GM13976 (cell line): ENCODE results near the gene CLEC4C.
"Not testable (repeated sequence)": the region's sequence is repeated elsewhere in the genome, so short reads cannot be mapped to it uniquely, and the experiment has no call there.

Experiments
- DNase-seq: peaks from one replicate; pipeline ENCODE4 v3.0.0; 2012; ENCODE audit warnings: low spot score
- in situ Hi-C: fragments of 300-500 bp; cut with MboI; formaldehyde crosslinking; loops from one replicate; pipeline ENCODE4 v1.12.0; 2022; ENCODE audit warnings: low sequenced_read_pairs, mixed read lengths, inconsistent platforms; ENCODE audit not compliant: unreplicated experiment
- TF ChIP-seq, protein P1 (sequence below): IDR thresholded peaks from 2 replicates; pipeline ENCODE4 v1.5.1; 2012; ENCODE audit warnings: borderline replicate concordance, mild to moderate bottlenecking; ENCODE audit not compliant: insufficient read depth; ENCODE audit errors: extremely low read depth, missing control alignments, control extremely low read depth

The CLEC4C gene

GRCh38 chr12:7751394-7751793, 4.2 kb upstream of the CLEC4C start:
- DNase-seq: no peak
- TF ChIP-seq, protein P1, sequence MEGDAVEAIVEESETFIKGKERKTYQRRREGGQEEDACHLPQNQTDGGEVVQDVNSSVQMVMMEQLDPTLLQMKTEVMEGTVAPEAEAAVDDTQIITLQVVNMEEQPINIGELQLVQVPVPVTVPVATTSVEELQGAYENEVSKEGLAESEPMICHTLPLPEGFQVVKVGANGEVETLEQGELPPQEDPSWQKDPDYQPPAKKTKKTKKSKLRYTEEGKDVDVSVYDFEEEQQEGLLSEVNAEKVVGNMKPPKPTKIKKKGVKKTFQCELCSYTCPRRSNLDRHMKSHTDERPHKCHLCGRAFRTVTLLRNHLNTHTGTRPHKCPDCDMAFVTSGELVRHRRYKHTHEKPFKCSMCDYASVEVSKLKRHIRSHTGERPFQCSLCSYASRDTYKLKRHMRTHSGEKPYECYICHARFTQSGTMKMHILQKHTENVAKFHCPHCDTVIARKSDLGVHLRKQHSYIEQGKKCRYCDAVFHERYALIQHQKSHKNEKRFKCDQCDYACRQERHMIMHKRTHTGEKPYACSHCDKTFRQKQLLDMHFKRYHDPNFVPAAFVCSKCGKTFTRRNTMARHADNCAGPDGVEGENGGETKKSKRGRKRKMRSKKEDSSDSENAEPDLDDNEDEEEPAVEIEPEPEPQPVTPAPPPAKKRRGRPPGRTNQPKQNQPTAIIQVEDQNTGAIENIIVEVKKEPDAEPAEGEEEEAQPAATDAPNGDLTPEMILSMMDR: no peak
- in situ Hi-C loops: no loop called here

DNA sequence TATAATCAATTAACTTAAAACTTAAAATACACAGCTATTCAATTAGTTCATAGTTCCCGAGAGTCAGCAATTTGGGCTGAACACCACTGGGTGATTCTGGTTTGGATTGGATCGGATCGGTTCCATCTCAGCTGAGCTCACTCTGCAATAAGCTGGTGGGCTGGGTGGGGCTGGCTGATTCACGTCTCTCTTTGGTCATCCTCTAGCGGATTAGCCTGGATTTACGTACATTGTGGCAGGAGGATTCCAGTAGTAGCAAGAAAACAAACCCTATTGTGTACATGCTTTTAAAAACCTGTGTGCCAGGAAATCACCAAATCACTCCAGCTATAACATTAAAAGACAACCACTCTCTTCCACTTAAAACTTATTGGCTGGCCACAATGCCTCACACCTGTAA, 3.2 kb upstream of the CLEC4C start:
- TF ChIP-seq, protein P1: no peak
- in situ Hi-C loops: no loop called here
- DNase-seq: no peak

DNA sequence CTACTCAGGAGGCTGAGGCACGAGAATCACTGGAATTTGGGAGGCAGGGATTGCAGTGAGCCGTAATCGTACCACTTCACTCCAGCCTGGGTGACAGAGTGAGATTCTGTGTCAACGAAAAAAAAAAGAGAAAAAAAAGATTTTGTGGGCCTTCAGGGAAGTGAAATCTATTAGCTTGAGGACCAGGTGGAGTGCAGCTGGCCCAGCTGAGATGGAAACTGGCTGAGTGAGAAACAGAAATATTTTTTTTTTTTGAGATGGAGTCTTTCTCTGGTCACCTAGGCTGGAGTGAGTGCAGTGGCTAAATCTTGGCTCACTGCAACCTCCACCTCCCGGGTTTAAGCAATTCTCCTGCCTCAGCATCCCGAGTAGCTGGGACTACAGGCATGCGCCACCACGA, 2.3 kb upstream of the CLEC4C start:
- in situ Hi-C loops: no loop called here
- TF ChIP-seq, protein P1: no peak
- no peak for DNase-seq

DNA sequence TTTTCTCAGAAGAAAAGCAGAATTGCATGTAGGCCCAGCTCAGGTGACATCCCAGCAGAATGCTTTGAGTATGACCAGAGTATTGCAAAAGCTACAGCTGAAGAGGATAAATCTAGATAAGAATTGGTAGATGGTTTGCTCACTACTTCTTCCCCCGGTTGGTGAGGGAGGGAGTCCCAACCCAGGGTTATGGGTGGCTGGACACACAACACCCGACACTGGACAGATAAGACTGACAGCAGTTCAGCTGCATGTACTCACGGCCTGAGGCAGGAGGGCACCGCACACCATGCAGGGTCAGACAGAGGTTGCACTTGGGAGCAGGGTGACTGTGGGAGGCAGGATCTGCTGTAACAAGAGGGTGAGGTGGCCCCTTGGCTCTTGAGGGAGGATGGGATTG, 1.7 kb upstream of the CLEC4C start:
- in situ Hi-C loops: no loop called here
- TF ChIP-seq, protein P1: no peak
- DNase-seq: no peak

GRCh38 chr12:7732993-7733392, 14.2 kb downstream of the CLEC4C start:
- in situ Hi-C loops: no loop called here
- DNase-seq: no peak
- TF ChIP-seq, protein P1: no peak

GRCh38 chr12:7731486-7731885, 15.7 kb downstream of the CLEC4C start:
- in situ Hi-C loops: no loop called here

DNA sequence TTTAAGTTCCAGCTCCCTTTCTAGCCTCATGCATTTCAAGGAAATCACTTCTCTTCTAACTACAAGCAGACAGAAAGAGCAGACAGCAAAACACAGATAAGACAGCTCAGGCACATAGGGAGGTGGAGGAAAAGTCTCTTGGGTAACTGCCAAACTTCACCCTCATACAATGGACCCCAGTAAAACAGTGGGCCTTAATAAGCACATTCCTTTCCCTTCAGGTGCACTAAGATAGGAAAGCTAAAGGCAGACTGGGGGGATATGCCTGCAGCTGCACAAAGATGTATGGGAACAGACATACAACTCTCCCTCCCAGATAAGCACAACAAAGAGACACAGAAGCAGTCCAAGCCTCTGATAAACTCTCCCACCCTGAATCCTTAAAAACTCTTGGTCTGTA, 16.2 kb downstream of the CLEC4C start:
- in situ Hi-C loops: not testable (repeated sequence)

More at GRCh38 chr12:7731486-7731885, 15.7 kb downstream of the CLEC4C start:
- TF ChIP-seq, protein P1: no peak
- no peak for DNase-seq

More for the DNA sequence above, 16.2 kb downstream of the CLEC4C start:
- DNase-seq: not testable (repeated sequence)
